Panc1 (cell line): ENCODE results near the gene MYH3. TPM values are rescaled to one million over a fixed set of nuclear protein-coding genes. Genes with fewer than 3 reads are reported as not detected.
A peak's percentile ranks its signal among the peaks of the same experiment; 100 is the strongest.

Source experiments
- ATAC-seq: fragments of 200-7000 bp; cut with Tn5 transposase; 2 replicates; pipeline ENCODE4 v1.9.1; 2020; ENCODE audit warnings: mild to moderate bottlenecking, moderate library complexity
- Bru-seq: library from RNA; stranded (reverse); fragments of 400-500 nt; gene quantifications from one replicate; lab custom pipeline; 2021; lab: Mats Ljungman, UMichigan
- BruChase-seq, 2 experiments: library from RNA; stranded (reverse); fragments of 400-500 nt; gene quantifications; one replicate each; lab custom pipeline; 2021; lab: Mats Ljungman, UMichigan
- BruUV-seq: library from RNA; stranded (reverse); fragments of 400-500 nt; replicated peaks from 2 replicates; lab custom pipeline; 2021; lab: Mats Ljungman, UMichigan
- CTCF ChIA-PET: fragments of 300-600 bp; sonication (Branson Sonifier 250); formaldehyde crosslinking; loops from one replicate; lab custom pipeline; 2022; ENCODE audit warnings: antibody characterized with exemption; lab: Charles Lee
- POLR2A ChIA-PET: fragments of 300-600 bp; sonication (Branson Sonifier 250); formaldehyde crosslinking; loops from one replicate; lab custom pipeline; 2022; ENCODE audit warnings: antibody characterized with exemption; lab: Charles Lee
- DNase-seq: peaks from one replicate; pipeline ENCODE4 v3.0.0-alpha.2; 2010; ENCODE audit warnings: low read depth, low spot score
- H3K27ac ChIP-seq: 2 replicates; pipeline ENCODE4 v1.5.1; 2011; ENCODE audit warnings: mild to moderate bottlenecking, low read length, inconsistent platforms
- H3K27me3 ChIP-seq: fragments of 200-500 bp; sonication (Bioruptor generic); 2 replicates; pipeline ENCODE4 v1.6.0; 2014; ENCODE audit warnings: low read length, inconsistent platforms; ENCODE audit not compliant: control insufficient read depth, insufficient read depth
- H3K36me3 ChIP-seq: fragments of 200-500 bp; sonication (Bioruptor generic); 2 replicates; pipeline ENCODE4 v1.5.1; 2014; ENCODE audit warnings: inconsistent platforms, mild to moderate bottlenecking, low read length, moderate library complexity; ENCODE audit not compliant: control insufficient read depth, insufficient read depth
- H3K4me1 ChIP-seq: 2 replicates; pipeline ENCODE4 v1.5.1; 2011; ENCODE audit warnings: inconsistent platforms, mild to moderate bottlenecking, low read length, moderate library complexity; ENCODE audit not compliant: control insufficient read depth, insufficient read depth
- H3K4me3 ChIP-seq, 2 experiments: 2 replicates each; pipeline ENCODE4 v1.5.1; 2011 to 2012; ENCODE audit warnings: low read depth in 2 of 2, low read length in 2 of 2, mild to moderate bottlenecking in 2 of 2, inconsistent platforms in 1 of 2, moderate library complexity in 1 of 2
- H3K9me3 ChIP-seq: fragments of 200-500 bp; sonication (Bioruptor generic); 2 replicates; pipeline ENCODE4 v1.5.1; 2014; ENCODE audit warnings: low read depth, mild to moderate bottlenecking, inconsistent platforms, low read length, moderate library complexity; ENCODE audit not compliant: control insufficient read depth, insufficient read depth
- POLR2AphosphoS5 ChIP-seq: IDR thresholded peaks from 2 replicates; pipeline ENCODE4 v1.6.1; 2012; ENCODE audit warnings: mild to moderate bottlenecking, low read depth, low read length, moderate library complexity
- SIN3A ChIP-seq: IDR thresholded peaks from 2 replicates; pipeline ENCODE4 v1.6.1; 2012; ENCODE audit warnings: low read depth, mild to moderate bottlenecking, low read length, moderate library complexity, borderline replicate concordance; ENCODE audit not compliant: insufficient read depth
- TCF7L2 ChIP-seq: IDR thresholded peaks from 2 replicates; pipeline ENCODE4 v1.6.1; 2011; ENCODE audit warnings: mild to moderate bottlenecking, low read depth, low read length, inconsistent platforms
- in situ Hi-C: cut with HindIII; loops from 2 replicates; pipeline ENCODE4 v1.10.0; 2016; ENCODE audit warnings: low sequenced_read_pairs, low pct_unique_long_range_greater_than_20kb
- intact Hi-C: fragments of 100-400 bp; cut with micrococcal nuclease; formaldehyde crosslinking; loops from one replicate; pipeline ENCODE4 v1.10.0; 2022; ENCODE audit not compliant: unreplicated experiment
- long read RNA-seq: library from polyadenylated mRNA; unstranded; transcript quantifications from one replicate; pipeline ENCODE4 v2.0.0, GENCODE V29; 2021; ENCODE audit not compliant: unreplicated experiment
- polyA plus RNA-seq: library from polyadenylated mRNA; unstranded; fragments of >200 nt; gene quantifications from one replicate; pipeline ENCODE4 v1.2.1, GENCODE V29; 2012; ENCODE audit warnings: missing spikeins; ENCODE audit not compliant: insufficient read length
- total RNA-seq: library from RNA; stranded (reverse); gene quantifications from one replicate; pipeline ENCODE4 v1.2.1, GENCODE V29; 2021; ENCODE audit not compliant: unreplicated experiment
- TF ChIP-seq, protein P1 (sequence below): fragments of 450-650 bp; IDR thresholded peaks from 2 replicates; pipeline ENCODE4 v1.5.1; 2017; ENCODE audit warnings: mild to moderate bottlenecking
- TF ChIP-seq, protein P2 (sequence below), 2 experiments: IDR thresholded peaks; 2 replicates each; pipeline ENCODE4 v1.6.1; 2011 to 2012; ENCODE audit warnings: low read depth in 2 of 2, control low read depth in 1 of 2, low read length in 1 of 2, mild to moderate bottlenecking in 1 of 2, moderate library complexity in 1 of 2; ENCODE audit not compliant: insufficient read depth in 1 of 2

MYH3 gene
- 1.6 TPM for total RNA-seq
- 0.91 TPM for polyA plus RNA-seq
- Bru-seq, nascent RNA: percentile 31 among the genes with signal in this experiment
- percentile 38 among the genes with signal in this experiment for BruChase-seq, experiment 1, labeled RNA remaining after a 2-hour chase
- percentile 41 among the genes with signal in this experiment for BruChase-seq, experiment 2, labeled RNA remaining after a 6-hour chase
- long read RNA-seq, partial matches to known transcripts: 0 of 1 reads
- long read RNA-seq, other reads (novel, unspliced or antisense): 0 of 1 reads

DNA sequence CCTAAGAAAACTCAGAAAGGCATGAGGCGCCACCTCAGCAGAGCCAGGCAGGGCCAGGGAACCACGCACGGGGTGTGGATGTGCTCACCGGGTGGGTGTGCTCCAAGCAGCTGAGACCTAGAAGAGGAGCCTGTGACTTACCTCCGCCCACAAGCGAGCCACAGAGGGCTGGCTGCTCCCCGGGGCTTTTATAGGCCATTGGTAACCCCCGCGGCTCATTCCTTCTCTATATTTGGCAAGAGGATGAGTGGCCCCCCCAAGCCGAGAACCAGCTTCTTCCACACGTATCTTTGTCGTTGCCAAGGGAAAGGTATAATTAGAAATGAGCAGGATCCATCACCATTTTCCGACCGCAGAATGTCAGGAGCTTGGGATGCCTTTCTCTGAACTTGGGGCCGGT lies at the start of gene MYH3:
MYH3 (minus strand) TSS at position 162 of the 400 bp plus-strand sequence. CDS start 2,245 bp downstream, outside the sequence.
- no peaks in the 10 kb centered on the region for H3K36me3 ChIP-seq
- ATAC-seq: no peak
- H3K4me1 ChIP-seq: no peaks in the 10 kb centered on the region
- POLR2A ChIA-PET: no interaction called here
- no peak for TF ChIP-seq SIN3A
- no peak for TF ChIP-seq POLR2AphosphoS5
- TF ChIP-seq, protein P1, sequence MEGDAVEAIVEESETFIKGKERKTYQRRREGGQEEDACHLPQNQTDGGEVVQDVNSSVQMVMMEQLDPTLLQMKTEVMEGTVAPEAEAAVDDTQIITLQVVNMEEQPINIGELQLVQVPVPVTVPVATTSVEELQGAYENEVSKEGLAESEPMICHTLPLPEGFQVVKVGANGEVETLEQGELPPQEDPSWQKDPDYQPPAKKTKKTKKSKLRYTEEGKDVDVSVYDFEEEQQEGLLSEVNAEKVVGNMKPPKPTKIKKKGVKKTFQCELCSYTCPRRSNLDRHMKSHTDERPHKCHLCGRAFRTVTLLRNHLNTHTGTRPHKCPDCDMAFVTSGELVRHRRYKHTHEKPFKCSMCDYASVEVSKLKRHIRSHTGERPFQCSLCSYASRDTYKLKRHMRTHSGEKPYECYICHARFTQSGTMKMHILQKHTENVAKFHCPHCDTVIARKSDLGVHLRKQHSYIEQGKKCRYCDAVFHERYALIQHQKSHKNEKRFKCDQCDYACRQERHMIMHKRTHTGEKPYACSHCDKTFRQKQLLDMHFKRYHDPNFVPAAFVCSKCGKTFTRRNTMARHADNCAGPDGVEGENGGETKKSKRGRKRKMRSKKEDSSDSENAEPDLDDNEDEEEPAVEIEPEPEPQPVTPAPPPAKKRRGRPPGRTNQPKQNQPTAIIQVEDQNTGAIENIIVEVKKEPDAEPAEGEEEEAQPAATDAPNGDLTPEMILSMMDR: no peak
- TF ChIP-seq, protein P2, sequence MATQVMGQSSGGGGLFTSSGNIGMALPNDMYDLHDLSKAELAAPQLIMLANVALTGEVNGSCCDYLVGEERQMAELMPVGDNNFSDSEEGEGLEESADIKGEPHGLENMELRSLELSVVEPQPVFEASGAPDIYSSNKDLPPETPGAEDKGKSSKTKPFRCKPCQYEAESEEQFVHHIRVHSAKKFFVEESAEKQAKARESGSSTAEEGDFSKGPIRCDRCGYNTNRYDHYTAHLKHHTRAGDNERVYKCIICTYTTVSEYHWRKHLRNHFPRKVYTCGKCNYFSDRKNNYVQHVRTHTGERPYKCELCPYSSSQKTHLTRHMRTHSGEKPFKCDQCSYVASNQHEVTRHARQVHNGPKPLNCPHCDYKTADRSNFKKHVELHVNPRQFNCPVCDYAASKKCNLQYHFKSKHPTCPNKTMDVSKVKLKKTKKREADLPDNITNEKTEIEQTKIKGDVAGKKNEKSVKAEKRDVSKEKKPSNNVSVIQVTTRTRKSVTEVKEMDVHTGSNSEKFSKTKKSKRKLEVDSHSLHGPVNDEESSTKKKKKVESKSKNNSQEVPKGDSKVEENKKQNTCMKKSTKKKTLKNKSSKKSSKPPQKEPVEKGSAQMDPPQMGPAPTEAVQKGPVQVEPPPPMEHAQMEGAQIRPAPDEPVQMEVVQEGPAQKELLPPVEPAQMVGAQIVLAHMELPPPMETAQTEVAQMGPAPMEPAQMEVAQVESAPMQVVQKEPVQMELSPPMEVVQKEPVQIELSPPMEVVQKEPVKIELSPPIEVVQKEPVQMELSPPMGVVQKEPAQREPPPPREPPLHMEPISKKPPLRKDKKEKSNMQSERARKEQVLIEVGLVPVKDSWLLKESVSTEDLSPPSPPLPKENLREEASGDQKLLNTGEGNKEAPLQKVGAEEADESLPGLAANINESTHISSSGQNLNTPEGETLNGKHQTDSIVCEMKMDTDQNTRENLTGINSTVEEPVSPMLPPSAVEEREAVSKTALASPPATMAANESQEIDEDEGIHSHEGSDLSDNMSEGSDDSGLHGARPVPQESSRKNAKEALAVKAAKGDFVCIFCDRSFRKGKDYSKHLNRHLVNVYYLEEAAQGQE (IDR thresholded peaks at IDR 0.05; ENCODE audit: insufficient read depth in 1 of 2, low read depth in 2 of 2, low read length in 1 of 2): no peak
- TF ChIP-seq TCF7L2: no peak
- in situ Hi-C loops (no loop called here), intact Hi-C loops (no loop called here)
- no TSS peak for BruUV-seq
- CTCF ChIA-PET: no interaction called here
- no peaks in the 10 kb centered on the region for H3K27me3 ChIP-seq
- H3K27ac ChIP-seq: no peak within 1 kb of the TSS
- no peak within 1 kb of the TSS for H3K4me3 ChIP-seq
- no peaks in the 10 kb centered on the region for H3K9me3 ChIP-seq
- DNase-seq: no peak

DNA sequence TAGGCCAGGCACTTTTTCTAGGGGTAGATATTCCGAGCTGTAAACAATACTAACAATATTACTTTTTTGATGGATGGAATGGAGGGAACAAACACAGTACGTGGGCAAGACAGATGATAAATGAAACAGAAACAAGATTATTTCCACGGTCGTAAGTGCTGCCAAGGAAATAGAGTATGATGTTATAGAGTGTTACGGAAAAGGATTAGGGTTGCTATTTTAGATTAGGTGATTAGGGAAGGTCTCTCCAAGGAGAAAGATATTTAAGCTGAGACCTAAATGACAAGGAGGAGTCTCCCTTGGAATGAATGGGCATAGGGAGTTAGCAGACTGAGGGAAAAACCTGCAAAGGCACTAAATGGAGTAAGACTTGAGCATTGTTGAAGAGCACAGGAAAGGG lies 48.6 kb upstream of the MYH3 start:
- intact Hi-C loops: no loop called here
- ATAC-seq (no peak), DNase-seq (no peak)
- BruUV-seq: no TSS peak
- H3K4me1 ChIP-seq: no peaks in the 10 kb centered on the region
- H3K36me3 ChIP-seq: peaks cover 2% of the 10 kb centered on the region
- no peak overlapping the region for H3K4me3 ChIP-seq
- in situ Hi-C loops: no loop called here
- ChIA-PET POLR2A (no interaction called here), CTCF (no interaction called here)
- TF ChIP-seq, protein P2 (IDR thresholded peaks at IDR 0.05; ENCODE audit: insufficient read depth in 1 of 2, low read depth in 2 of 2, low read length in 1 of 2): no peak
- TF ChIP-seq TCF7L2 (no peak), SIN3A (no peak), POLR2AphosphoS5 (no peak)
- TF ChIP-seq, protein P1: no peak
- H3K27me3 ChIP-seq: no peaks in the 10 kb centered on the region
- no peaks in the 10 kb centered on the region for H3K9me3 ChIP-seq
- H3K27ac ChIP-seq: no peak overlapping the region
